ENCODE measurements around the gene USP43. TPM values are rescaled to one million over a fixed set of nuclear protein-coding genes. Genes with fewer than 3 reads are reported as not detected.

Gene USP43
- total RNA-seq, 1 donor from 2014 or later = 7.0 TPM

DNA sequence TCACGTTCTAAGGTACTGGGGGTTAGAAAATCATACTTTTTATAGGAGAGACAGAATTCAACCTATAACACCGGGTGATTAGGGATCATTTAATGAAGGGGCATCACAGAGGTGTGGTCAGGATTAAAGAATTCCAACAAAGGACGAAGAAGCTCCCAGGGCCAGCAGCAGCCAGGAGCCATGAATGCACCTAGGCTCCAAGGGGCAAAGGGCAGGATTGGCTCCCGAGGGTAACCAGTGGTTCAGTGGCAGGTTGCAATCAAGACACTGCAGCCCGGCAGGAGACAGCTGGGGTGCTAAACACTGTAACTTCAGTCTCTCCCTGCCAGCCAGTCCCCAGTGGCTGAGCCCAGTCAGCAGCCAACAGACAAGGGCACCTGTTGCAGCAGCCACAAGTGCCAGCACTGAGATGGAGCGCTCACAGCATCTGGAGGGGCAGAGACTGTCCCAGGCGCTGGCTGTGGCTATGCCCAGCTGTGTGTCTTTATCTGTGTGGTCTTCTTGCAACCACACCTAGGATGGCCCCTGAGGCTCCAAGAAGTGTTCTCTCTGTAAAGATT, 122.2 kb downstream of the USP43 start:
- peaks cover 39% of the 10 kb centered on the region for H3K27me3 Mint-ChIP-seq (ENCODE audit: low read depth, unreplicated experiment)
- Histone ChIP-seq H3K4me3 (ENCODE audit: insufficient read depth, low read depth, low read length) (no peak overlapping the region), H3K9ac (ENCODE audit: low read length) (no peak overlapping the region), H3K4me1 (ENCODE audit: insufficient read depth, low read length) (no peaks in the 10 kb centered on the region), H2AFZ (ENCODE audit: low read depth, low read length) (no peak overlapping the region), H3K27me3 (ENCODE audit: insufficient read depth, low read length) (peaks cover 2% of the 10 kb centered on the region), H3K36me3 (ENCODE audit: insufficient read depth, low read length) (no peaks in the 10 kb centered on the region), H3K9me3 (ENCODE audit: insufficient read depth, low read depth, low read length) (no peaks in the 10 kb centered on the region), H3K79me2 (ENCODE audit: insufficient read depth, low read length) (no peaks in the 10 kb centered on the region), H4K20me1 (ENCODE audit: insufficient read depth, low read length) (no peaks in the 10 kb centered on the region), H3K4me2 (ENCODE audit: low read length) (no peak overlapping the region), H3K27ac (ENCODE audit: low read depth, low read length) (no peak overlapping the region)
- no peak overlapping the region for H3K27ac Mint-ChIP-seq (ENCODE audit: unreplicated experiment)
- TF ChIP-seq, protein P1, sequence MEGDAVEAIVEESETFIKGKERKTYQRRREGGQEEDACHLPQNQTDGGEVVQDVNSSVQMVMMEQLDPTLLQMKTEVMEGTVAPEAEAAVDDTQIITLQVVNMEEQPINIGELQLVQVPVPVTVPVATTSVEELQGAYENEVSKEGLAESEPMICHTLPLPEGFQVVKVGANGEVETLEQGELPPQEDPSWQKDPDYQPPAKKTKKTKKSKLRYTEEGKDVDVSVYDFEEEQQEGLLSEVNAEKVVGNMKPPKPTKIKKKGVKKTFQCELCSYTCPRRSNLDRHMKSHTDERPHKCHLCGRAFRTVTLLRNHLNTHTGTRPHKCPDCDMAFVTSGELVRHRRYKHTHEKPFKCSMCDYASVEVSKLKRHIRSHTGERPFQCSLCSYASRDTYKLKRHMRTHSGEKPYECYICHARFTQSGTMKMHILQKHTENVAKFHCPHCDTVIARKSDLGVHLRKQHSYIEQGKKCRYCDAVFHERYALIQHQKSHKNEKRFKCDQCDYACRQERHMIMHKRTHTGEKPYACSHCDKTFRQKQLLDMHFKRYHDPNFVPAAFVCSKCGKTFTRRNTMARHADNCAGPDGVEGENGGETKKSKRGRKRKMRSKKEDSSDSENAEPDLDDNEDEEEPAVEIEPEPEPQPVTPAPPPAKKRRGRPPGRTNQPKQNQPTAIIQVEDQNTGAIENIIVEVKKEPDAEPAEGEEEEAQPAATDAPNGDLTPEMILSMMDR (IDR thresholded peaks at IDR 0.05; ENCODE audit: insufficient read depth, low read depth, low read length) = no peak
- TF ChIP-seq EZH2 (IDR thresholded peaks at IDR 0.05; ENCODE audit: insufficient read depth, low read length) = no peak
- FAIRE-seq (no peak), DNase-seq (ENCODE audit: low read depth) (no peak)
- no peaks in the 10 kb centered on the region for H3K9me3 Mint-ChIP-seq (ENCODE audit: unreplicated experiment)
- H3K36me3 Mint-ChIP-seq (ENCODE audit: low read depth, unreplicated experiment) = peaks cover 2% of the 10 kb centered on the region
- no peaks in the 10 kb centered on the region for H3K4me1 Mint-ChIP-seq (ENCODE audit: low read depth, unreplicated experiment)
- no peak overlapping the region for H3K4me3 Mint-ChIP-seq (ENCODE audit: unreplicated experiment)

DNA sequence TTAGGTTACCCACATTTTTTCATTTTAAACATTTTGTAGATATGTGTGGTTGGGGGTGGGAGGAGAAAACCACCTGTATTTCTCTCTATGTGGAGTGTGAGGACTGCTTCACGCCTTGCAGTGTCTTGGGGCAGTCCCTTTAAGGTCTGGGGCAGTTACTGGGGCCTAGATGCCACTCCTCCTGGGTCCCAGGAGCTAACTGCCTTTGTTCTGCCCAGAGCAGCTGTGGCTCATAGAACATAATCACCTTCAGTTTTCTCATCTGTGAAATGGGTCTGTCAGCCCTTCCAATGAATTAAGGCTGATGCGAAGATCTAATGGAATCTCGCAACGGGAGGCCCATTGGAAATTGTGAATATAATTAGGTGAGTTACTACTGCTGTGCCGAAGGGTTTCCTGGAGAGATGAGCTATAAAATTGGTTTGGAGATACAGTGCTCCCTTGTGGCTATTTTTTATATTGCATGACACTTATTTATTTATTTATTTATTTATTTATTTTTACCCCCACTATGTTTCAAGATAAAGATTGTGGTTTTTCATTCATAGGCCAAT, 123.1 kb downstream of the USP43 start:
- H3K27me3 ChIP-seq (ENCODE audit: insufficient read depth, low read length) = peaks cover 2% of the 10 kb centered on the region
- H3K36me3 ChIP-seq (ENCODE audit: insufficient read depth, low read length) = no peaks in the 10 kb centered on the region
- H3K9ac ChIP-seq (ENCODE audit: low read length) = no peak overlapping the region
- Mint-ChIP-seq H3K27me3 (ENCODE audit: low read depth, unreplicated experiment) (peaks cover 33% of the 10 kb centered on the region), H3K27ac (ENCODE audit: unreplicated experiment) (no peak overlapping the region), H3K36me3 (ENCODE audit: low read depth, unreplicated experiment) (peaks cover 2% of the 10 kb centered on the region), H3K4me3 (ENCODE audit: unreplicated experiment) (no peak overlapping the region), H3K9me3 (ENCODE audit: unreplicated experiment) (no peaks in the 10 kb centered on the region), H3K4me1 (ENCODE audit: low read depth, unreplicated experiment) (no peaks in the 10 kb centered on the region)
- no peak overlapping the region for H2AFZ ChIP-seq (ENCODE audit: low read depth, low read length)
- H3K4me1 ChIP-seq (ENCODE audit: insufficient read depth, low read length) = no peaks in the 10 kb centered on the region
- TF ChIP-seq EZH2 (IDR thresholded peaks at IDR 0.05; ENCODE audit: insufficient read depth, low read length) = no peak
- TF ChIP-seq, protein P1 (IDR thresholded peaks at IDR 0.05; ENCODE audit: insufficient read depth, low read depth, low read length) = peak; percentile 37
- no peak overlapping the region for H3K4me2 ChIP-seq (ENCODE audit: low read length)
- H4K20me1 ChIP-seq (ENCODE audit: insufficient read depth, low read length) = no peaks in the 10 kb centered on the region
- H3K79me2 ChIP-seq (ENCODE audit: insufficient read depth, low read length) = no peaks in the 10 kb centered on the region
- DNase-seq (ENCODE audit: low read depth) = peak; percentile 1
- no peak for FAIRE-seq
- H3K27ac ChIP-seq (ENCODE audit: low read depth, low read length) = no peak overlapping the region
- no peak overlapping the region for H3K4me3 ChIP-seq (ENCODE audit: insufficient read depth, low read depth, low read length)
- no peaks in the 10 kb centered on the region for H3K9me3 ChIP-seq (ENCODE audit: insufficient read depth, low read depth, low read length)

DNA sequence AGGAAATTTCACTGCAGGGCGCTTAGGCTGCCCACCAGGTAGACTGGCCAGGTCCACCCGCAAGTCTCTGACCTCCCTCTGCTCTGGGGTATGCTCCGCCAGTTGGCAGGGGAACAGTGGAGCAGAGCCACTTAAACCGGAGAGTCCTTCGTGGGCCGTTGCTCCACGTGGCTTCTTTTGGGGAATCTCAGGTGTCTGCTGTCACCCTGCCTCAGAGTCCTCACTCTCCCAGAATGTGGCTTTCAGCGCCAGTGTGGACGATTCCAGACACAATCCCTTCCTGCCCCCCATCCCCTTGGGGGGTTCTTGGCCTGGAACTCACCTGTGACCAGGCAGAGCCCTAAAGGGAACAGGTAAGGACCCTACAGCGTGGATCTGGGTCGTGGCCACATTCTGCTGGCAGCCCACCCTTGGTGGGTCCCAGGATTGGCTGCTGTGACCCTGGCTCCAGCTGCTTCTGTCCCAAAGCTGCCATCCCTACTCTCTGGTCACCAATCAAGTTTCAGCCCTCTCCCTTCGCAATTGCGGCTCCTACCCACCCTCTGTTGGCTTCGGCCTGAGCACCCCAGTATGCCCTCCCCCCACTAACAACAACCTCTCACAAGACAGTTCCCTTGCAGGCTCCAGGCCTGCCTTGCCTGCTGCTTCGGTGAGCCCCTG, 123.8 kb downstream of the USP43 start:
- H3K4me2 ChIP-seq (ENCODE audit: low read length) = no peak overlapping the region
- no peak overlapping the region for H3K27ac ChIP-seq (ENCODE audit: low read depth, low read length)
- no peak overlapping the region for H2AFZ ChIP-seq (ENCODE audit: low read depth, low read length)
- Mint-ChIP-seq H3K36me3 (ENCODE audit: low read depth, unreplicated experiment) (peaks cover 2% of the 10 kb centered on the region), H3K27me3 (ENCODE audit: low read depth, unreplicated experiment) (peaks cover 28% of the 10 kb centered on the region), H3K4me3 (ENCODE audit: unreplicated experiment) (no peak overlapping the region), H3K4me1 (ENCODE audit: low read depth, unreplicated experiment) (no peaks in the 10 kb centered on the region), H3K27ac (ENCODE audit: unreplicated experiment) (no peak overlapping the region), H3K9me3 (ENCODE audit: unreplicated experiment) (no peaks in the 10 kb centered on the region)
- no peak for DNase-seq (ENCODE audit: low read depth)
- no peak for TF ChIP-seq EZH2 (IDR thresholded peaks at IDR 0.05; ENCODE audit: insufficient read depth, low read length)
- TF ChIP-seq, protein P1 (IDR thresholded peaks at IDR 0.05; ENCODE audit: insufficient read depth, low read depth, low read length) = no peak
- no peaks in the 10 kb centered on the region for H3K79me2 ChIP-seq (ENCODE audit: insufficient read depth, low read length)
- no peak overlapping the region for H3K4me3 ChIP-seq (ENCODE audit: insufficient read depth, low read depth, low read length)
- H3K9ac ChIP-seq (ENCODE audit: low read length) = no peak overlapping the region
- no peak for FAIRE-seq
- H3K4me1 ChIP-seq (ENCODE audit: insufficient read depth, low read length) = no peaks in the 10 kb centered on the region
- H3K36me3 ChIP-seq (ENCODE audit: insufficient read depth, low read length) = no peaks in the 10 kb centered on the region
- peaks cover 2% of the 10 kb centered on the region for H3K27me3 ChIP-seq (ENCODE audit: insufficient read depth, low read length)
- no peaks in the 10 kb centered on the region for H3K9me3 ChIP-seq (ENCODE audit: insufficient read depth, low read depth, low read length)
- no peaks in the 10 kb centered on the region for H4K20me1 ChIP-seq (ENCODE audit: insufficient read depth, low read length)

All from astrocyte (in vitro differentiated cells and primary cell).